Anterior cingulate cortex (tissue), 58 donors: Measurements from ENCODE around the gene SMARCC2.
"Not testable (repeated sequence)": the region's sequence is repeated elsewhere in the genome, so short reads cannot be mapped to it uniquely, and the experiment has no call there.

Source experiments
- DNase-seq, 58 donors: peaks; one replicate each; lab custom pipeline; 2025; lab: John Stamatoyannopoulos, UW

SMARCC2 gene

GRCh38 chr12:56169229-56169759, 20.0 kb downstream of the SMARCC2 start:
- DNase-seq = no peak

DNA sequence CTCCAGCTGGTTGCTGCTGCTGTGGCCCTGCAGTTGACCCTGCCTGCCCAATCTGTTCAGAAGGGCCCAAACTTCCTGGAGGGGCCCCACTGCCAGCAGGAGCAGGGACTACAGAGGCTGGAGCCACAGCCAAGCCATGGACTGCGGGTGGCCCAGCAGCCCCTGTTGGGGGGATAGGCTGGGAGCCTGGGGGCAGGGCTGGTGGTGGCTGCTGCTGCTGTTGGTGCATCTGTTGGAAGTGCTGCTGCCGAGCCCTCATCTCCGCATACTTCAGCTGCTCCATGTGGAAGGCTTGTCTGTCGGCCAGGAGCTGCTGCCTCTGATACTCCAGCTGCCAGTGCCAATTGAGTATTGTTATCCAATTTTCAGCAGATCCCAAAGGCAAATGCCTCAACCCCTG, 23.9 kb downstream of the SMARCC2 start:
- DNase-seq = no peak

- DNase-seq = no peak
These were observed 24.9 kb downstream of the SMARCC2 start for GRCh38 chr12:56164345-56164729.

- no peak for DNase-seq
These were observed 25.5 kb downstream of the SMARCC2 start for GRCh38 chr12:56163533-56164344.

DNA sequence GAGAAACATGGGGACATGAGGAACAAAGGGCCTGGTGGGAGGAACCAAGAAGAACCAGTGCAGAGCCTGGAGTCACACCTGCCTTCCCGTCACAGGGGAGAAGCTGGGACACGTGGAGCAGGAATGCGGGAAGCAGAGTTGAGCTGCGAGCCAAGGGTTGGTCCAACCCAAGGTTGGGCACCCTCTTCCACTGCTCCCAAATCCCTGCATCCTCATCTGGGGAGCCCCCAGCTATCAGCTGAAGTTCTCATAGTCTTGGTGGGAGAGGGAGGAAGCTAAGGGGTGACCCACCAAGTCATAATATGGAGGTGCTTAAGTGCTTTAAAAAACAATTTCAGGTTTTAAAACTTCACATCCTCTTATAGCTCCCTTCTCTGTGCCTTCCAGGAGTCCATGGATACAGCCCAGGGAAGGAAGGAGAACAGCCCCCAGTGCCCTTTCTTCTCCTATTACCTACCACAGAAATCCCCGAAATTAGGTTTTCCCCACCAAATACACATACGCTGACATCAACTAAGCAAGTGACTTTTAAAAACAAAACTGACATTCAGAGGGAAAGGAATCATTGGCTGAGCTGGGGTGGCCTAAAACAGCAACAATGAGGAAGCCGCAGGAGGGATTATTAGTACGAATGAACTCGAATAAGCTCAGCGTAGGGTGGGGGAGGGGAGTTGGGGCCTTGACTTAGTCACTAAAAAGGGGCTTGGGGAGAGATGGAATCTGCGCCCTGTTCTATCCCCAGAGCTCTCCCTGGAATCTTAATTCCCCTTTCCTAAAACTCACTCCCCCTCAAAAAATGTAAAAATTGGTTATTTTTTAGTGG, 26.6 kb downstream of the SMARCC2 start:
- no peak for DNase-seq

GRCh38 chr12:56161690-56162351, 27.5 kb downstream of the SMARCC2 start:
- no peak for DNase-seq

GRCh38 chr12:56160894-56161689, 28.2 kb downstream of the SMARCC2 start:
- no peak for DNase-seq

DNA sequence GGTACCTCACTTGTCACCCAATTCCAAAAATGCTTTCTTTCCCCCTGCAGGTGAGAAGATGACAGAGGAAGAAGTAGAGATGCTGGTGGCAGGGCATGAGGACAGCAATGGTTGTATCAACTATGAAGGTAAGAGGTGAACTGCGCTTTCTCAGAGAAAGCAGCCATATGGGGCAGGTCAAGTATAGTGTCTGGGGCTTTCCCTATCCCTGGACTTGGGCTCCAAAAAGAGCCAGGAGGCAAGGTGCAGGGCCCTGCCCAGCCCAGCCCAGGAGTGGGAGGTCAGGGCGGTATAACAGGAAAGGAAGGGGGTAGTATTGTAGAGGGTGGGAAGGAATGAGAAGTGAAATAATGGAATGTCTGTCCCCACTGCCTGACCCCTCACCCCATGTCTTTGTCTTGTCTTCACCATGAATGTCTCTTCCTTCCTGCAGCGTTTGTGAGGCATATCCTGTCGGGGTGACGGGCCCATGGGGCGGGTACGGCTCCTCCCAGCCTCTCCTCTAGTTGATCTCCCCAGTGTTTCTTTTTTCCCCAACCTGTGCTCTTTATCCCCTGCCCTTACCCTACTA, 29.0 kb downstream of the SMARCC2 start:
- DNase-seq = no peak

DNA sequence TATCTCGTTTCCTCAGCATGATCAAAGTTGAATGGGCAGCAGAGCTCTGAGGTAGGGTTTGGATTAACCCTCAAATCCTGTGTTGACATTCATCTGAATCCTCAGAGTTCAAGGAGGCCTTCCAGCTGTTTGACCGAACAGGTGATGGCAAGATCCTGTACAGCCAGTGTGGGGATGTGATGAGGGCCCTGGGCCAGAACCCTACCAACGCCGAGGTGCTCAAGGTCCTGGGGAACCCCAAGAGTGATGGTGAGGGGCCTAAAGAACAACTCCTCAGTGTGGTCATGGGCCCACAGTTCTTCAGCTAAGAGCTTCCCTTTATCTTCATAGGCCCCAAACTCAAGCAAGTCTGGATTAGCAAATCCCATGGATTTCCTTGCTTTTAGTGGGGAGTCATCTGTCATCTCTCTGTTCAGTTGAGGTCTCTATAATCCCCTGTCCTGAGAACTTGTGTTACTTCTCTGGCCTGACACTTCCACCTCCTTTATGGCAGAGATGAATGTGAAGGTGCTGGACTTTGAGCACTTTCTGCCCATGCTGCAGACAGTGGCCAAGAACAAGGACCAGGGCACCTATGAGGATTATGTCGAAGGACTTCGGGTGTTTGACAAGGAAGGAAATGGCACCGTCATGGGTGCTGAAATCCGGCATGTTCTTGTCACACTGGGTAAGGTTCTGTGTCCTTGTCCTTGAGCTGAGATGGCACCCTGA, 29.6 kb downstream of the SMARCC2 start:
- peak in 1 of 58 donors; percentile 30 for DNase-seq

DNA sequence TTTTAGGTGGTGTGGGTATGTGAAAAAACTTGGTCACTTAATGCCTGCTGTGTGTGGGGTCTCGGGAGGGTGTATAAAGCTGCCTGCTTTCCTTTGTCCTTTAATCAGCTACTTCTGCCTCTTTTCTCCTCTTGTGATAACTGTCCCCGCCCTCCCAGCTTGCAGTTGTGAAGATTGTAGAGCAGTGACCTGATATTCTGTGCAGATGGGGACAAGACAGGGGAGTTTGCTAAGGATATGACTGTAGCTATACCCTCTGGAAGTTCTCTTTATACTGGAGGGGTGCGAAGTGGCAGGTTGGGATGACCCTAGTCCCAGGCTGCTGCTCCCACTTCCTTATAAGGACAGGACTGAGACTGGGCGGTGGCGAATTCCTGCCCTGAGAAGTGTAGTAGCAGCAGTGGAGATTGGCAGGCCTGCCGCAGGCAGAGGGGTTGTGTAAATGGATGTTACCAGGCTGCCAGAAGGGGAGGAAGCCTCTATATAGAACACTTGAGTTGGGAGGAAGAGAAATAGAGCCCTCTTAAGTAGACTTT, 30.3 kb downstream of the SMARCC2 start:
- DNase-seq = peak in 39 of 58 donors; percentile 12 to 58 (median 25)

DNA sequence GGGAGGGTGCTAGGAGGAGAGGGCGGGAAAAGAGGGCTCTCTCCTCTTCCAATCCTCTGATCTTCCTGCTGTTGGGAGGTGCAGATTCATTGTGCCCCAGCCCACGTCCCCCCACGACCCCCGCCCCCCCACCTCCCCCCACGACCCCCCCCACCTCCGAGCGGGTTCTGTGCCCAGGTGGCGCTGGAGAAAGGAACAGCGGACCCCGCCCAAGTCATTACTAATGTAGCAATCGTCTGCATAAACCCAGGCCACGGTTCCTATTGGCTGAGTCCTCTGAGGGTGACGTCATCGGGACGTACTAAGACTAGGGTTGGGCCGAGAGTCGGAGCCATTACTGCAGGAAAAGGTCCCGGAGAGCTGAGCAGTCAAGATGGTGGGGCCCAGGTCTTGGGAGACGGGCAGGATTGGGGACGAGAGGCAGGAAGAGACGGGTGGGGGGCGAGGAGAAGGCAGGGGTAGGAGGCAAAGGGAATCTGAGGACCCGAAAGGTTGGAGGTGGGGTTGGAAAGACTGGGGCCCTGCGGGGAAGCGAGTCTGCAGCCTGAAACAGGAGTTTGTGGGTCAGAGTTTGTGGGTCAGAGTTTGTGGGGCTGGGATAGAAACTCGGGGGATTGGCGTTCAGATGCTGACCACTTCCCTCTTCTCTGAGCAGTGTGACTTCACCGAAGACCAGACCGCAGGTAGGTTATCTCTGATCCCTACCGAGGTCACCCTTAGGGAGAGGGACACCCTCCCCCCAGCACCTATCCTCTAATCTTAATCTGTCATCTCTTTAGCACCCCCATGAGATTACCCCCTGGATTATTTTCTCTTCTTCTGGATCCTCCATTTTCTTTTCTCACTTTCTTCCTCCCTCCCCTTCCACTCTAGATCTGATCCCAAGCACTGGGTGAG, 31.0 kb downstream of the SMARCC2 start, which contains the start of gene MYL6:
TSS of gene MYL6 (plus strand) at position 331 of the 897 bp plus-strand sequence. CDS start at position 374, 43 bp downstream.
- DNase-seq = peak; percentile 36 to 99 (median 92)

- peak in 46 of 58 donors; percentile 5 to 84 (median 59) for DNase-seq
These were observed 31.9 kb downstream of the SMARCC2 start for GRCh38 chr12:56157201-56158028.

DNA sequence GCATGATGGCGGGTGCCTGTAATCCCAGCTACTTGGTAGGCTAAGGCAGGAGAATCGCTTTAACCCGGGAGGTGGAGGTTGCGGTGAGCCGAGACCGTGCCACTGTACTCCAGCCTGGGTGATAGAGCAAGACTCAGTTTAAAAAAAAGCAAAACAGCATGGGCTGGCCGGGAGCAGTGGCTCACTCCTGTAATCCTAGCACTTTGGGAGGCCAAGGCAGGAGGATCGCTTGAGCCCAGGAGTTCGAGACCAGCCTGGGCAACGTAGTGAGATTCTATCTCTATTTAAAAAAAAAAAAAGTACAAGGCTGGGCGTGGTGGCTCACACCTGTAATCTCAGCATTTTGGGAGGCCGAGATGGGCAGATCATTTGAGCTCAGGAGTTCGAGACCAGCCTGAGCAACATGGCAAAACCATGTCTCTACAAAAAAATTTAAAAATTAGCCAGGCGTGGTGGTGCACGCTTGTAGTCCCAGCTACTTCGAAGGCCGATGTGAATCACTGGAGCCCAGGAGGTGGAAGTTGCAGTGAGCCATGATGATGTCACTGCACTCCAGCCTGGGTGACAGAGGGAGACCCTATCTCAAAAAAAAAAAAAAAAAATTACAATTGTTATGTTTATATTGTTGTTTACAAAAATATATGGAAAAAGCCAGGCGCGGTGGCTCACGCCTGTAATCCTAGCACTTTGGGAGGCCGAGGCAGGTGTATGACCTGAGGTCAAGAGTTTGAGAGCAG, 32.7 kb downstream of the SMARCC2 start:
- DNase-seq = not testable (repeated sequence)

GRCh38 chr12:56155256-56155845, 33.9 kb downstream of the SMARCC2 start:
- no peak for DNase-seq

GRCh38 chr12:56154818-56155217, 34.5 kb downstream of the SMARCC2 start:
- DNase-seq = no peak
